ENCODE data around the gene KMT2A. TPM values are rescaled to one million over a fixed set of nuclear protein-coding genes. Genes with fewer than 3 reads are reported as not detected.

The KMT2A gene
- total RNA-seq, 2 experiments from 2014 or later = 135 to 140 TPM

DNA sequence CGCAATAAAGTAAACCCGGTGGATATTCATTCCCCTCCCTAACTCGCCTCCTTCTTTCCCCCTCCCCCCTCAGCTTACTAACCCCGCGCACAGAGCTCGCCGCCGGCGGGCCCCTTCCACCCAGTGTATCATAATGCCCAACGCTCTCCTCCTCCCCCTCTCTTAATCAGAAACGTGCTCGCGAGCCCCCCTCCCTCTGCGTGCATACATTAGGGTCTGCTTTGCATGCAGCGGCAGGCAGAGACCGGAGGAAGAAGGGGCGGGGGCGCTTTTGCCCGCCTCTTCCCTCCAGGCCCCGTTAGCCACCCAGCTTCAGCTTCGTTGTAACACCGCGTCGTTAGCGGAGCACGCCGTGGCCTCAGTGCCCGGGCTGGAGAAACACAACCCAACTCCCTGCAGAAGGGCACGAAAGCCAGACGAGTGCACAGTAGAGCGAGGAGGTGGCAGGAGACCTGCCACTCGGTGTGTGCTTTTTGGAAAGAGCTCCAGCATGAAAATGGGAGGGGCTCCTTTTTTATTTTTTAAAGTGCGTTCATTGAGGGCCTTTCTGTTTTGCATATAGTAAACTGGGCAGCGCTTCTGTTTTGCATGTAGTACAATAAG, 901 bp upstream of the KMT2A start:
- H3K4me1 Mint-ChIP-seq (ENCODE audit: low read depth) = peaks cover 44% of the 10 kb centered on the region
- Histone ChIP-seq H3K4me1 (ENCODE audit: insufficient read depth, low read length) (peaks cover 21% of the 10 kb centered on the region), H3K27me3 (ENCODE audit: control insufficient read depth in 1 of 2, insufficient read depth in 2 of 2, low read length in 2 of 2) (no peaks in the 10 kb centered on the region), H3K36me3 (ENCODE audit: insufficient read depth, low read length) (no peaks in the 10 kb centered on the region), H3K27ac (ENCODE audit: low read depth in 1 of 2, low read length in 2 of 2) (peak overlapping the region; percentile 75 to 98), H3K4me3 (ENCODE audit: low read length) (peak overlapping the region; percentile 94), H3K9me3 (ENCODE audit: control insufficient read depth in 1 of 2, insufficient read depth in 1 of 2, low read length in 2 of 2) (no peaks in the 10 kb centered on the region)
- intact Hi-C loops (cut with DNase I, micrococcal nuclease) = loop anchor here in 1 of 2 experiments (5.0 kb wide), 1 partner anchor 128 kb away; no protein-coding TSS in a partner anchor
- peak overlapping the region; percentile 98 for H3K27ac Mint-ChIP-seq
- no peaks in the 10 kb centered on the region for H3K27me3 Mint-ChIP-seq
- peak; percentile 8 for ATAC-seq (ENCODE audit: poor library complexity)
- peak in 13 of 14 experiments; percentile 32 to 79 (median 56) for DNase-seq
- ChIA-PET POLR2A (interaction anchor here (0.6 to 3.1 kb wide), 38 partner anchors 9 to 587 kb away, joined by 3 to 75 read pairs (median 4); partner anchors contain the start of genes ARCN1, ATP5MG, BCL9L and CD3D), CTCF (interaction anchor here (1.0 to 1.6 kb wide), 6 partner anchors 33 to 95 kb away, joined by 3 to 7 read pairs (median 4); no protein-coding TSS in a partner anchor)
- H3K4me3 Mint-ChIP-seq = peak overlapping the region; percentile 99
- TF ChIP-seq, protein P1, sequence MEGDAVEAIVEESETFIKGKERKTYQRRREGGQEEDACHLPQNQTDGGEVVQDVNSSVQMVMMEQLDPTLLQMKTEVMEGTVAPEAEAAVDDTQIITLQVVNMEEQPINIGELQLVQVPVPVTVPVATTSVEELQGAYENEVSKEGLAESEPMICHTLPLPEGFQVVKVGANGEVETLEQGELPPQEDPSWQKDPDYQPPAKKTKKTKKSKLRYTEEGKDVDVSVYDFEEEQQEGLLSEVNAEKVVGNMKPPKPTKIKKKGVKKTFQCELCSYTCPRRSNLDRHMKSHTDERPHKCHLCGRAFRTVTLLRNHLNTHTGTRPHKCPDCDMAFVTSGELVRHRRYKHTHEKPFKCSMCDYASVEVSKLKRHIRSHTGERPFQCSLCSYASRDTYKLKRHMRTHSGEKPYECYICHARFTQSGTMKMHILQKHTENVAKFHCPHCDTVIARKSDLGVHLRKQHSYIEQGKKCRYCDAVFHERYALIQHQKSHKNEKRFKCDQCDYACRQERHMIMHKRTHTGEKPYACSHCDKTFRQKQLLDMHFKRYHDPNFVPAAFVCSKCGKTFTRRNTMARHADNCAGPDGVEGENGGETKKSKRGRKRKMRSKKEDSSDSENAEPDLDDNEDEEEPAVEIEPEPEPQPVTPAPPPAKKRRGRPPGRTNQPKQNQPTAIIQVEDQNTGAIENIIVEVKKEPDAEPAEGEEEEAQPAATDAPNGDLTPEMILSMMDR (IDR thresholded peaks at IDR 0.05) = no peak
- H3K9me3 Mint-ChIP-seq = no peaks in the 10 kb centered on the region
- H3K36me3 Mint-ChIP-seq (ENCODE audit: low read depth) = peaks cover 45% of the 10 kb centered on the region

GRCh38 chr11:118436639-118437207, 431 bp downstream of the KMT2A start:
- Histone ChIP-seq H3K9me3 (ENCODE audit: control insufficient read depth in 1 of 2, insufficient read depth in 1 of 2, low read length in 2 of 2) (no peaks in the 10 kb centered on the region), H3K4me3 (ENCODE audit: low read length) (peak overlapping the region; percentile 92), H3K4me1 (ENCODE audit: insufficient read depth, low read length) (peaks cover 30% of the 10 kb centered on the region), H3K27me3 (ENCODE audit: control insufficient read depth in 1 of 2, insufficient read depth in 2 of 2, low read length in 2 of 2) (no peaks in the 10 kb centered on the region), H3K27ac (ENCODE audit: low read depth in 1 of 2, low read length in 2 of 2) (peak overlapping the region; percentile 91 to 98), H3K36me3 (ENCODE audit: insufficient read depth, low read length) (peaks cover 3% of the 10 kb centered on the region)
- Mint-ChIP-seq H3K9me3 (no peaks in the 10 kb centered on the region), H3K4me3 (peak overlapping the region; percentile 99), H3K27ac (peak overlapping the region; percentile 98), H3K4me1 (ENCODE audit: low read depth) (peaks cover 57% of the 10 kb centered on the region), H3K36me3 (ENCODE audit: low read depth) (peaks cover 56% of the 10 kb centered on the region), H3K27me3 (no peaks in the 10 kb centered on the region)
- ATAC-seq (ENCODE audit: poor library complexity) (peak; percentile 16), DNase-seq (peak in 11 of 14 experiments; percentile 14 to 87 (median 45))
- intact Hi-C loops (cut with DNase I, micrococcal nuclease) = loop anchor here (1.0 to 5.0 kb wide), 4 partner anchors 35 to 129 kb away; partner anchors contain the start of genes ATP5MG (in 1 of the 2) and UBE4A (in 1 of the 2)
- CTCF ChIA-PET = interaction anchor here (0.6 to 1.6 kb wide), 3 partner anchors 34 to 39 kb away, joined by 3 to 6 read pairs (median 3); no protein-coding TSS in a partner anchor
- POLR2A ChIA-PET = interaction anchor here (0.6 to 3.1 kb wide), 32 partner anchors 7 to 560 kb away, joined by 3 to 75 read pairs (median 5); partner anchors contain the start of genes ARCN1, ATP5MG, CD3E and DDX6
- TF ChIP-seq, protein P1 (IDR thresholded peaks at IDR 0.05) = no peak

- peaks cover 65% of the 10 kb centered on the region for H3K4me1 Mint-ChIP-seq (ENCODE audit: low read depth)
- Histone ChIP-seq H3K27me3 (ENCODE audit: control insufficient read depth in 1 of 2, insufficient read depth in 2 of 2, low read length in 2 of 2) (no peaks in the 10 kb centered on the region), H3K27ac (ENCODE audit: low read depth in 1 of 2, low read length in 2 of 2) (peak overlapping the region; percentile 91 to 98), H3K4me3 (ENCODE audit: low read length) (peak overlapping the region; percentile 92), H3K4me1 (ENCODE audit: insufficient read depth, low read length) (peaks cover 34% of the 10 kb centered on the region), H3K36me3 (ENCODE audit: insufficient read depth, low read length) (peaks cover 3% of the 10 kb centered on the region), H3K9me3 (ENCODE audit: control insufficient read depth in 1 of 2, insufficient read depth in 1 of 2, low read length in 2 of 2) (no peaks in the 10 kb centered on the region)
- H3K36me3 Mint-ChIP-seq (ENCODE audit: low read depth) = peaks cover 62% of the 10 kb centered on the region
- ChIA-PET POLR2A (interaction anchor here (0.7 to 2.5 kb wide), 9 partner anchors 11 to 925 kb away, joined by 3 to 14 read pairs (median 3); no protein-coding TSS in a partner anchor), CTCF (interaction anchor here (0.6 to 0.8 kb wide), 2 partner anchors 439 to 630 kb away, joined by 3 read pairs; no protein-coding TSS in a partner anchor)
- H3K27ac Mint-ChIP-seq = peak overlapping the region; percentile 98
- H3K9me3 Mint-ChIP-seq = no peaks in the 10 kb centered on the region
- peak overlapping the region; percentile 99 for H3K4me3 Mint-ChIP-seq
- TF ChIP-seq, protein P1 (IDR thresholded peaks at IDR 0.05) = no peak
- intact Hi-C loops (cut with DNase I, micrococcal nuclease) = loop anchor here (1.0 to 5.0 kb wide), 4 partner anchors 39 to 130 kb away; partner anchors contain the start of gene UBE4A (in 1 of the 2)
- ATAC-seq (ENCODE audit: poor library complexity) = peak; percentile 15
- no peaks in the 10 kb centered on the region for H3K27me3 Mint-ChIP-seq
- peak; percentile 18 to 77 (median 44) for DNase-seq
Observed at GRCh38 chr11:118437208-118438125, 1.2 kb downstream of the KMT2A start.

Measured in CD4-positive, alpha-beta T cell (primary cell).